NCI-H2171 treated with DMSO at 0.1 percent for 48 hours (cell line): ENCODE measurements around the gene ACOT2.

ENCODE experiments used
- DNase-seq: peaks from one replicate; lab custom pipeline; 2025; lab: John Stamatoyannopoulos, UW

ACOT2 gene

GRCh38 chr14:73613419-73613963 is 44.5 kb downstream of the ACOT2 start:
- no peak for DNase-seq

DNA sequence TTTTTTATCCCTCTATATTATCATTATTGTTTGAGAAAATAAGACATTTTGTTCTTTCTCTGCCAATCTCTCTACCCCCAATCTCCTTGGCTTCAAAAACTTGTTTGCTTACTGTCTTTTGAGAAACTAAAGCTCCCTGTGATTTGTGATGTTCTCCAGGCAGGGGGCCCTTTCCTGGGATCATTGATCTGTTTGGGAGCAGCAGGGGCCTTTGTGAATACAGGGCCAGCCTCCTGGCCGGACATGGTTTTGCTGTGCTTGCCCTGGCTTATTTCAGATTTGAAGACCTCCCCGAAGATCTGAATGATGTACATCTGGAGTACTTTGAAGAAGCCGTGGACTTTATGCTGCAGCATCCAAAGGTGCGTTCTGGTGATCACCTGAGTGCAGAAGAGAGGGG is 47.8 kb downstream of the ACOT2 start:
- no peak for DNase-seq

- no peak for DNase-seq
Observed at GRCh38 chr14:73619524-73619923, 50.5 kb downstream of the ACOT2 start.

GRCh38 chr14:73620268-73620667 is 51.3 kb downstream of the ACOT2 start:
- DNase-seq, result no peak

DNA sequence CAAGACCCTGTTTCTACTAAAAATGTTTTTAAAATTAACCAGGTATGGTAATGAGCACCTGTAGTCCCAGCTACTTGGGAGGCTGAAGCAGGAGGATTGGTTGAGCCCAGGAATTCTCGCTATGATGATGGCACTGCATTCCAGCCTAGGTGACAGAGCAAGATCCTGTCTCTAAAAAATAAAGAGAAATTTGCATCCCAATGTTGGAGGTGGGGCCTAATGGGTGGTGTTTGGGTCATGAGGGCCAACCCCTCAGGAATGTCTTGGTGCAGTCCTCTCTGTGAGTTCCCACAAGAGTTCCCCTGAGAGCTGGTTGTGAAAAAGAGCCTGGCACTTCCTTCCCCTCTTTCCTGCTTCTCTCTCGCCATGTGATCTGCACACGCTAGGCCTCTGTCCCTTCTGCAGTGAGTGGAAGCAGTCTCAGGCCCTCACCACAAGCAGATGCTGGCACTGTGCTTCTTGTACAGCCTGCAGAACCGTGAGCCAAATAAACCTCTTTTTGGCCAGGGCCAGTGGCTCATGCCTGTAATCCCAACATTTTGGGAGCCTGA is 54.6 kb downstream of the ACOT2 start:
- DNase-seq, result no peak
